T-helper 1 cell treated with Interleukin-12 subunit alpha and Interleukin-12 subunit beta and Interleukin-4 antibody, amounts not matched to agents 30 ng/mL and 1 ng/mL, for 36 hours (primary cell): ENCODE results near the gene RNGTT. TPM values are rescaled to one million over a fixed set of nuclear protein-coding genes. Genes with fewer than 3 reads are reported as not detected.

Source experiments
- intact Hi-C: fragments of 100-400 bp; cut with micrococcal nuclease; formaldehyde crosslinking; loops from one replicate; pipeline ENCODE4 v1.15.1; 2024
- total RNA-seq: library from RNA; stranded (reverse); gene quantifications from 2 replicates; pipeline ENCODE4 v1.2.3, GENCODE V29; 2022

The RNGTT gene
- total RNA-seq, 1 donor from 2014 or later, result 24.4 TPM

DNA sequence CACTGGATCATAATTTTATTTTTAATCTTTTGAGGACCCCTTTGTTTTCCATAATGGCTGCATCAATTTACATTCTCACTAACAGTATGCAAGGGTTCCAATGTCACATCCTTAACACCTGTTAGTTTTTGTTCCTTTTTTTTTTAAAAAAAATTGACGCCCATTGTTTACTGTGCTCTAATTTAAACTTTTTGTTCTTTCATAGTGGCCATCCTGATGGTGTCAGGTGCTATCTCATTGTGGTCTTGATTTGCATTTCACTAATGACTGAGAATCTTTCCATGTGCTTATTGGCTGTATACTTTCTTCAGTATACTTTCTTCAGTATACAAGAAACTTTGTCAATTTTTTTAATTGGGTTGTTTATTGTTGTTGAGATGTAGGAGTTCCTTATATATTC lies 347.0 kb downstream of the RNGTT start:
- intact Hi-C loops, result no loop called here

DNA sequence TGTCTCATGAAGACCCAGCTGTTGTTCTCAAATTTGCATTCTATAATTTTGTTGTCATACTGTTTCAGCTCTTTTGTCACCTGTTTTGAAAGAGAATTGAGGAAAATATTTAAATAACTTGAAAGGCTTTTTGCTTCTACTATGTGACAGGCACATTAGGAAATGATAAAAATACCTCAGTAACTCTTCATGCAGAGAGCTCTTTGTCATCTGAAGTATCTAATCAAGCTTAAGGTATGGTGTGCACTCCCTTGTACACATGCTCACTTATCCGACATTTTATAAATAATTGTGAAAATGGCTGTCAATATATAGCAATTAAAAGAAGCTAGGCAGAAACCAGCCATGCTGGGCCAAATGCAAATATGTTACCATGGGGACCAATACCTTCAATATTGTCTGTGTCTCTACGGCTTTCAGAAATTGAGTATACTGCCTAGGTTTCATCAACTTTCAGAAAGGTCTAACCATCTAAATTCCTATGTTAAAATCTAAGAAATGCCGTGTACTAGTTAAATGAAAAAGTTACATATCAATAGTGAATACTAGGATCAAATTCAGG lies 349.0 kb downstream of the RNGTT start:
- intact Hi-C loops, result no loop called here

DNA sequence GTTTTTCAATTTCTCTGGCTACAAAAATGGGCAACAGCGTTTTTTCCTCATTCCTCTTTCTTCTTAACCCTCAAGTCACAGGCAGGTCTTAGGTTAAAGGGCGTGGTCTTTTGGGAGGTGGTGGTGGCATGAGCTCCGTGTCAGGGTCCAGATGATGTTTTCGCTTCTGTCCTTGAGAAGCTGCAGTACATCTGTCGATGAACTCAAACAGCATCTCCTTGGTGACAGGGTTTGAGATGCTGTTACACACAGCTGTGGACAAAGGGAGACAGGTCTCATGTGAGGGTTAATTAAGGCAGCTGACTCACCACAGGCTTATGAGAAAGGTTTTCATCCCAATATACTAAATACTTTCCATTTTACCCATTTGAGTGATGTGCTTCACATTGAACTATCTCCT lies 350.8 kb downstream of the RNGTT start:
- intact Hi-C loops, result no loop called here

DNA sequence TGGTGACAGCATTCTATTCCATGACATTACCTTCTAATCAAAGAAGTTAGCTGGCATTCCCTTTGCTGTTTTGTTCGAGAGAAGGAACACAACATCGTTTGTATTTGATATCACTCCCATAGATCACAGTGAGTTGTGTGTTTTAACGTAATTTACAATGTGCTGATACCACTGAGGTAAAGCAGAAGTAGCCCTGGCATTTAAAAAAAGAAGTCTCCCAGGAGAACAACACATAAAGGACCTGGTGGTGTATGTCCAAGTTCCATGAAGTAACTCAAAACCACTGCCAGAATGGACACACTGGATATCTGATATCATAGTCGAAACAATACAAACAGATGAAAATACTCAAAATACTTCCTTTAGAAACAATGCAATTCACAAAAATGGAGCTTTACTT lies 351.7 kb downstream of the RNGTT start:
- intact Hi-C loops, result no loop called here

DNA sequence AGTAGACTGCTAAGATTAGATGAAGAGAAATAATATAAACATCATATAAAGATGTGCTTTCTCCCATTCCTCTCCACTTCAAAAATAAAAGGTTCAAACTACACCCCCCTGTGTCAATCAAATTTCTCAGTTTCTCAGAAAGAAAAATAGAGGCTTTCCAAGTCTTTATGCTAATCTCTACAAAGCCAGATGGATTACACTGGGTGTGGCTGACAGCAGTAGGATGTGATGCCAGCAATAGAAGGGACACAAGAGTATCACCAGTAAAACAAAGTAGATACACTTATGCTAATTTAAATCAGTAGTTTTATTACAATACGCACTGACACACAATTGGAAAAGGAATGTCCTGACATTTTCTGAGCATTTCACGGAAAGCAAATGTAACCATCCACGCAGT lies 353.4 kb downstream of the RNGTT start:
- intact Hi-C loops, result no loop called here

DNA sequence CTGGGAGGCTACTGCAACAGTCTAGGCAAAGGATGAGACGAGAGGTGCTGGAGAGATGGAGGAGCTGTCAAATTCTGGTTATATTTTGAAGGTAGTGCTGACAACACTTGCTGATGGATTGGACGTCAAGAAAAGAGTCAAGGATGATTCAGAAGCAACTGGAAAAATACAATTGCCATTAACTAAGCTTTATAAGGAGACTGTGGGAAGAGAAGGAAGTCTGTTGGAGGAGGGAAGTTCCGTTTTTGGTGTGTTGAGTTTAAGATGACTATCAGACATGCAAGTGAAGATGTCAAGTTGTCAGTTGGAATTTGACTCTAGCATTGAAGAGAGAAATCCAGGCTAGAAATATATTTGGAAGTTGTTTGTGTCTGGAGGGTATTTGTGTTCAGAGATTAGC lies 358.1 kb downstream of the RNGTT start:
- intact Hi-C loops, result no loop called here

DNA sequence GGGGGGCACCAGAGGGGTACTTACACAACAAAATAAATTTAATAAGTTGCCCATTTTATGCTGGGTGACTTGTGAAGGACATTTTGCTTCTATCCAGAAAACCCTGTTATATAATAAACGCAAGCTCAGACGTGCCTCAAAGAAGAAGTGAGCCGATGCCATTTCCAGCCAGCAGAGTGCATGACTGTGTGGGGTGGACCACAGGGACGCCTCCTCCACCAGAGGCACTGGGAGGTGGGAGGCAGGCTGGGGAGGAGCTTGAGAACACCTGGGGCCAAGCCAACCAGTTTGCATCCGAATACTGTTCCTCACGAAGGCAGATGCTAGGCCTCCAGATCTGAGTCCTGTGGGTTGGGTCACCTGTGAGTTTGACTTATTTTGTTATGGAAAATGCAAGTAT lies 363.8 kb downstream of the RNGTT start:
- intact Hi-C loops, result no loop called here

DNA sequence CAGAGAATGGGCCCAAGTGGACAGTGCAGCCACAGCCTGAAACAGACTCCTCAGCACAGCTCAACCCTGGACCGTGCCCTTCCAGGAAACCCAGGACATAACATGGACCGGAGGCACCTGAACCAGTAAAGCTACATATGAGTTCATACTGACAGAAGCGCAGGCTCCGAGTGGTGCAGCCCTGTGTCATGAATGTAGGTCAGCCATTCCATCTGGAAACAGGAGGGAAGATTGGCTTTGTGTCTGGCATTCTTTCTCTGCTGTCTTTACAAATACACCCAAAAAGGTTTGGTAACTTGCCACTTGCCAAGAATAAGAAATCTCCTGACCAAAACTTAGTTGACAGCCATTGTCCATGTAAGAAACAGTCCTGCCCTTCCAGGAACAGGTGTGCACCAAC lies 366.6 kb downstream of the RNGTT start:
- intact Hi-C loops, result no loop called here

DNA sequence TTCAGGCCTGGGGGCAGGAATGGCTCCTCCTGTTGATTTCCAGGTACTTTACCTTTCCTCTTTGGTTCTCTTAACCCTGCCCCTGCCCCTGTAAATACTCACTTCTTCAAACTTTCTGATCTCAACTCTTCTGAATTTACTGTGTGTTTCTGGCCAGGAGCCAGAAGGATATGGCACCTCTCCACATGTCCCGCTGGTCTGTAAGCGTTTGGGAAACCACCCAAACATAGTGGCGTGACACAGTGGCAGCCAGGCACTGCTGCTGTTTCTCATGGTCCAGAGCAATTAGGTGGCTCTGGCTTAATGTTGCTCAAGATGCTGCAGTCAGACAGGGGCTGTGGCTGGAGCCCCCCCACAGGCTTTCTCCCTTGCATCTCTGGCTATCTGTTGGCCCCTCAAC lies 374.5 kb downstream of the RNGTT start:
- intact Hi-C loops, result no loop called here

DNA sequence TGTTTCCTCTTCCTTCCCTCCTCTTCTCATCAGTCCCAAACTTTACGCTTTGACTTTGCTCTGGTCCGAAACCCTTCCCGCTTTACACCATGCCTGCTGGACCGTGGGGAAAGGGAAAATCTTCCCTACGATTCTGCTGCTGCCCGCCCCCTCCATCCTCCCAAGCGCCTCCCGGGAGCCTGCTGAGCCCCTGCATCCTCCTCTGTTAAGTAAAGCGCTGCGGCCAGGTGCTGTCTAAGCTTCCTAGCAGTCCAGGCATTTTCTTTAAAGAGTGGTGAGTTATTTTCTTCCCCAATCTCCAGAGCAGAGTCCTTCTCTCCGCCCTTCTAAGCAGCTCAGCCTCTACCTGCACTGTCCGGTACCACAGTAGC lies 376.3 kb downstream of the RNGTT start:
- intact Hi-C loops, result no loop called here

DNA sequence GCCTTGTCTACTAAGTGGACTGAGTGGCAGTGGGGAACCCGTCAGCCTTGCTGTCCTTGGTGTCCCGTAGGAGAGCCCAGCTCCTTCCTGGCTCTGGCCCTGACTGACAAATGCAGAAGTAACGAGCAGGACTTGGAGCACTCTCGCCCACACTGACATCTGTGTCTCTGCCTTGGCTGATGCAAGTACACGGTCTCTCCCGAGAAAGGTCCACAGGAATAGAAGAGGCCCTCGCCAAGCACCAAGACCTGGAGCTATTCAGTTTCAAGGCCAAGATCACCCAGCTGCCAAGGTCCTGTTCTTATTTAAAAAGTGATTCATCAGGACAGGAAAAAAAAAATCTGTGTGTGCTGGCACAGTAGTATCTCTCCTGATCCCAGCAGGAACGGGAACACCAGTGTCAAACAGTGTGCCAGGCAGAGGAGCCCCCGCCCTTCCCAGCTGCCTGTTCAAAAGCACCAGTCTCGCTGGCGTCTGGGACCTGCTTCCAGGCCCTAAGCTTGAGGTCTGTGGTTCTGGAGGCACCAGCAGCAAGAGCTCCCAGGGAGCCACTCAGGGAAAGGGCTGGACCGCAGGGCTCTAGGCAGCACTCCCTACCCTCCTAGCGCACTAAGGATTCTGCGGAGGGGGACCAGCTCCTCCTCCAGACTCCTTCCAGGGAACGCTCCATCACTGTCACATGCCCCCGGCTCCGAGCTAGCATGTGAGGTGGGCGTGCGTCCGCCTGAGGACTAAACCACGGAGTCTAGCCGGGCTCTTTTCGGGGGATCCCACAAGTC lies 376.9 kb downstream of the RNGTT start:
- intact Hi-C loops, result no loop called here

DNA sequence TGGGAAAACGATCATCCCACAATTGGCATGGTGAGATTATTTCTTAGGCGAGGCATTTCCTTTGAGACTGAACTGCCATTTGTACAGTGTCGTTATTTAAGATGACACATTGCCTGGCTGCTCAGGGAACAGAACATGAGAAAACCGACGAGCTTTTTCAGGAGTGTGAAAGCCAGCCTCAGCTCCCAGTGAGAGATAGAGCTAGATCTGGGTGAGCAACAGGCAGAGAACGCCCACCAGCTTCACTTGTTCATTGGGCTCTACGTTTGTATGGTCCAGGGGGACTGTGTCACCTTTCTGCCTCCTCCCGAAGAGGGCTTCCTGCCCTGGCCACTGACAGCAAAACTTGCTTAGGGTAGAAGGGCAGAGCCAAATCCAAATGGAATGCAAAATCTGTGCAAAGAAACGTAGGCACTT lies 378.1 kb downstream of the RNGTT start:
- intact Hi-C loops, result no loop called here

DNA sequence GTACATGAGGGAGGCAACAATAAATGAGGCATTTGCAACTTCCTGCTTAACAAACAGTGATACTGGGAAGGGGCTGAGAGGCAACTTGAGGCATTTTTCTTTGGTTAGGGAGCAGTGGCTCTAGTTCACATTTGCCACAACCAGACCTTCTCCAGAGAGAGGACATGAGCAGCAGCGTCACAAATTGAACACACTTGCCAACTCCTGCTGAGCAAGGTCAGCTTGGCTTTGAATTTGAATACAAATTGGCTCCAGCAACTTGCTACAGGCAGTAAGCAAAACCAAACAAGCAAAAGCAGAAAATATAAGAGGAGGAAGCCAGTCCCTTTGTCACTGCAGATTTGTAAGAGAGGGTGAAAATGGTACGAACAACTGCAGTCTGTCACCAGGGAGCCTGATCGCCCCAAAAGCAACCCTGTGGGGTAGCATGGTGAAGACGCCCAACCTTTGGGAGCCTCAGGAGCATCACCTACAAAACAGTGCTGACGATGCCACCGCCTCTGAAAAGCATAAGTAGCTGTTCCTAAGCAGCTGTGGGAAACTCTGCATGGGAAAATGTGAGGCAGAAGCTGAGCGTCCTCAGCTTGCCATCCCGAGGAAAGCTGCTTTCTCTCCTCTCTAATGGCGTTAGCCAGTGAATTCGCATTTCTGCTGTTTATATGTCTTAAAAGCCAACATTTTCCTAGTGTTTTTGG lies 378.7 kb downstream of the RNGTT start:
- intact Hi-C loops, result no loop called here

DNA sequence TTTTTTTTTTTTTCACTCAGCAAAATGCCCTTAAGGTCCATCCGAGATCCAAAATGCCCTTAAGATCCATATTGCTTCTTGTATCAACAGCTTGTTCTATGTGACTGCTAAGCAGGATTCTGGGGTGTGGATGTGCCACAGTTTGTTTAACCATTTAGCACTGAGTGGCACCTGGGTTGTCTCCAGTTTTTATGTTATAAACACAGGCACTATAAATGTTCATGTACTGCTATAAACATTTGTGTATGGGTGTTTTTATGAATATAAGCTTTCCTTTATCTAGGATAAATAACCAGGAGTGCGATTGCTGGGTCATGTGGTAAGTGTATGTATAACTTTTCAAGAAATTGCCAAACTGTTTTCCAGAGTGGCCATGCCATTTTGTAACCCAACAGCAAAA lies 386.0 kb downstream of the RNGTT start:
- intact Hi-C loops, result no loop called here

DNA sequence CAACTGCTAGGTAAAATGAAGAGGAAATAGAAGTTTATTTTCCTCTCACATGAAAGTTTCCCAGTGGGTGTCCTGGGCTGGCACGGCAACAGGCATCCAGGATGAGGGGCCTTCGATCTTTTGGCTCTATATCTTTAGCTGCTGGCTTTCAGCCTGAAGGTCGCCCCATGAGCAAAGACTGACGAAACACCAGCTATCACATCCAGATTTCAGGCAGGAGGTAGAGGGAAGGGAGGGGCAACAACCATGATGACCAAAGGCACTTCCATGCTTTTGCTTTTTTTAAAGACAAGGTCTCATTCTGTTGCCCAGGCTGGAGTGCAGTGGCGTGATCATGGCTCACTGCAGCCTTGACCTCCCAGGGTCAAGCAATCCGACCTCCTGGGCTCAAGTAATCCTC lies 387.9 kb downstream of the RNGTT start:
- intact Hi-C loops, result no loop called here

DNA sequence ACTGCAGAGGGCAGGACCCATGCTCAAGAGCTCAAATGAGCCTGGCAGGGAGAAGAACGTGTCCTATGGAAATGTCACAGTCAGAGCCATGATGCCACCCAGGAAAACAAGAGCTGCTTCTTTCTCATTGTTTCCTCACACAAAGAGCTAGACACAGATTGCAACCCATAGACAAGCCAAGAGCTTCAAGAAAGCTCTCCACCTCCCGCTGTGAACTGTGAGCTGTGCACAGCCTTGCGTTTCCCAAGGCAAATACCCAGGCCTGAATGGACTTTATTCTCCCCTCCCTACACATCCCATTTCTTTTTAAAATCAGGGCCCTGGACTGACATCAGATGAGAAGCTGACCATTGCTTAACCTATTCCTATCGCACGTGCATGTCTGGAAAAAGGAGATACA lies 388.8 kb downstream of the RNGTT start:
- intact Hi-C loops, result no loop called here

DNA sequence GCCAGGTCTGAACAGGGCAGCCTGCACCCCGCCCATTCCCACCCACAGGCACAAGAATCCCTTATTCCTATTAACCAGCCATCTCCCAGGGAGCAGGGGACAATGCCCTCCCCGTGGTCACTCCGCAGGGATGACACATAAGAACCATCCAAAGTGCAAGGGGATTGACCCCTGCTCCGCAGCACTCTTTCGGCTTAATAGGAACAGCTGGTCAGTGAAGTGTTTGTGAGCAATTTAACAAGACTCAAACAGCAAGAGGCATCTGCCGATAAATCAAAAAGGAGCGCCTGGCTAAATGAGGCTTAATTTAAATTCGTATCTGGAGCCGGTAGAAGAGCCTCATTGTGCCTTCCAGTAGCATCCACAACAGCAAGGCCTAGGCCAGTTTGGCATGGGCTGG lies 389.4 kb downstream of the RNGTT start:
- intact Hi-C loops, result no loop called here

DNA sequence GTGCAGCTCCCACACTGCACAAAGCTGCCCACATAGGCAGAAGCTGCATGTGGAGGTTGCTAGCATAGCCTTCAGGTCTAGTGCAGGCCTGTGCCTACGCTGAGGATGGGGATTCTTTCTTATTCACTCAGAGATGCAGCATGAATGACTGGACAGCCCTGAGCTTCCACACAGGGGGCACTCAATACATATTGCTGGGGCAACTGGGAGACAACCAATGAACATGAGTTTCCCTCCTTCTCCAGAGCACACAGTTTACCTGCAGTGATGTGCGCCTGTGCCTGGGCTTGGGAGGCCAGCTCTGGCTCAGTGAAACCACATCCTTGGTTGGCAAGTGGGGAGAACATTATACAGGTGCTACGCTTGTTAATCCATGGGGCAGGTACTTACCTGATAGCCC lies 389.9 kb downstream of the RNGTT start:
- intact Hi-C loops, result no loop called here

DNA sequence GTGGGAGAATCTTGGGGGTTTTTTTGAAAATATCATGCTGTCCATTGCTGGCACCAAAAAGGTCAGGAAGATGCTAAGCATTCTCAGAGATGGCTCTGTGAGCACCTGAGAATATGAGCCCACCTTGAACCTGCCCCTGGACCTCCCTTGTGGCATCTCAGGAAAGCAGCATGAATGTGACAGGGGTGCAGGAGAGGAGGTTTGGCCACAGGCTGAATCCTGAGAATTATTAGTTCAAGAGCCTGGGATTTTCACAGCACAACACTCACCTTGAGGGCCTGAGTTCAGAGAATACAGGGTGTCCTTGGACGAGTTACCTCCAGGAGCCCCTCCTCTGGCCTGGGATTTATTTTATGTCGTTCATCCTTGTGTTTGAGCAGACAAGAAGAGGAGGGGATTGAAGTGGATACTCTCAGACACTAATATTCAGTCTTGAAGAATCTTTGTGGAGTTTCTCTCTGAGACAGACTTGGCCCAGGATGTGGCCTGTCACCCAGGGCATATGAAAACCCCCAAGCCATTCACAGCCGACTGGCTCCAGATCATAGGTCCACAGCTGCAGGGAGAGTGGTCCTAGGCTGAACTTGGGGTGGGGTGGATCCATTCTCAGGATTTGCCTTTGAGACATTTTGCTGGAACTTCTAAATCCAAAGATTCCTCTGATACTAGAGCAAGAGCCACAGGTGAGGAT lies 390.8 kb downstream of the RNGTT start:
- intact Hi-C loops, result no loop called here

DNA sequence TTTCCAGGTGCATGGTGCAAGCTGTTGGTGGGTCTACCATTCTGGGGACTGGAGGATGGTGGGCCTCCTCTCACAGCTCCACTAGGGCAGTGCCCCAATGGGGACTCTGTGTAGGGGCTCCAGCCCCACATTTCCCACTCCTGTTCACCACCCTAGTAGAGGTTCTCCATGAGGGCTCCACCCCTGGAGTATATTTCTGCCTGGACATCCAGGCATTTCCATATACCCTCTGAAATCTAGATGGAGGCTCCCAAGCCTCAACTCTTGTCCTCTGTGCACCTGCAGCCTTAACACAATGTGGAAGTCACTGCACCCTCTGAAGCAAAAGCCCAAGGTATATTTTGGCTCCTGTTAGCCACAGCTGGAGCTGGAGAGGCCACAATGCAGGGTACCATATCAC lies 393.5 kb downstream of the RNGTT start:
- intact Hi-C loops, result no loop called here

DNA sequence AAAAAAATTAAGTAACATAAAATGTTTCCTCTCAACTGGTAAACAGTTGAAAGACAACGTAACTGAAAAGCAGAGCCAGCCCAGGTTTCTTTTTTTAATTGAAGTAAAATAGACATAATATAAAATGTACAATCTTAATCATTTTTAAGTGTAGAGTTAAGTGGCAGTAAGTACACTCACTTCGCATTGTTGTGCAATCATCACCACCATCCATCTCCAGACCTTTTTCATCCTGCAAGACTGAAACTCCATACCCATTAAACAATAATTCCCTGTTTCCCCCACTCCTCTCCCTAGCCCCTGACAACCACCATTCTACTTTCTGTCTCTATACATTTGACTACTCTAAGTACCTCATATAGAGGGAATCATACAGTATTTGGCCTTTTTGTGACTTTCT lies 395.7 kb downstream of the RNGTT start:
- intact Hi-C loops, result no loop called here
